Activated CD4-positive, alpha-beta T cell treated with anti-CD3 and anti-CD28 coated beads for 4 hours (primary cell): Measurements from ENCODE around the gene FAM117A.
"Not testable (repeated sequence)": the region's sequence is repeated elsewhere in the genome, so short reads cannot be mapped to it uniquely, and the experiment has no call there.

Experiments
- DNase-seq, 2 donors: peaks; one replicate each; pipeline ENCODE4 v3.0.0-alpha.2; 2020

The FAM117A gene

DNA sequence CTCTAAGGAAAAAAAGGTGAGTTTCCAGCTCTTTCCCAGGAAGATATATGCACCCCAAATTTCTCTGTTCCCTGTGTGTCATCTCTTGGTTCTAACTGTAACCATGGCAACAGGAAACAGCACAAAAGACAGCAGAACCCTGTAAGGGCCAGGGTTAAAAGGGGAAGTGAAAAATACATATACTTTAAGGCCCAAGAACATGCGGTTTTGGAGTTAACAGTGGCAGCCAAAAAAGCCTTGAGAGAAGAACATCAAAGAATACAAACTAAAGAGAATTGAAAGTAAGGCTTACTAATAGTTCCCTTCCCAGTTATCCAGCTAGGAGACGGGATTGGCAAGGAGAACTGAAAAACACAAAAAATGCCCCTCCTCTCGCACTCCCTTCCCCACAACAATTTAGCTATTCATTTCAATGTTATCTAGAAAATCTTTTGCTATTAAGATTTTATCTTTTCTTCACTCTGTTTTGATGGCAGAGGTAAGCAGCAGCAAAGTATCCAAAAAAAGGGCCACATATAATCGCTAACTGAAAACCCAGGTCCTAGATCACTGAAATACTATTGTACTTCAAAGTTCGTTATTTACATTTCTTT, 87.6 kb downstream of the FAM117A start:
- DNase-seq, result peak in 1 of 2 donors; percentile 30

DNA sequence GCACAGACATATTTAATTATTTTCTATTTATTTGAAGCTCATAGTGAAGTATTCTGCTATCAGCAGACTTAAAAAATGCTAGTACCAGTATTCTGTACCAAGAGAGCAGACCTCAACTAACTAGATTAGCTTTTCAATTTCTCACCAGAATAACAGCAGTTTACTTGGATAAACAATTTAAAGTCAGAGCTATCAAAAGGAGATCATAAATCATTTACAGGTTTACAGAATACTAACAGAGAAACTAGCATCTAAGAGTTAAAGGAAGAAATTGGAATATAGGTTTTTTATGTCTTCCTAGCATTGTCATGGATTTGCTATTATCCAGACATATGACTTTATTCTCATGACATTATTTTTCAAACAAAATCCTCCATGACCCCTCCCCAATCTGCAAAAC, 89.4 kb downstream of the FAM117A start:
- no peak for DNase-seq

DNA sequence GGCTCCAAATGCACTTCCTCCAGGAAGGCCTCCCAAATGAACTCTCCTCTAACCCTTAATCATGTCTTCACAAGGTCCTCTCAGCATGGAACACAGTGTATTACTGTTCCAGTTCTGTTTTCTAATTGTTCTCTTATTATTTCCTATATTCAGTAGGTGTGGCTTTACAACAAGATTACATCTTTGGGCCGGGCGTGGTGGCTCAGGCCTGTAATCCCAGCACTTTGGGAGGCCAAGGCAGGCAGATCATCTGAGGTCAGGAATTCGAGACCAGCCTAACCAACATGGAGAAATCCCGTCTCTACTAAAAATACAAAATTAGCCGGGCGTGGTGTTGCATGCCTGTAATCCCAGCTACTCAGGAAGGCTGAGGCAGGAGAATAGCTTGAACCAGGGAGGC, 90.3 kb downstream of the FAM117A start:
- not testable (repeated sequence) for DNase-seq

DNA sequence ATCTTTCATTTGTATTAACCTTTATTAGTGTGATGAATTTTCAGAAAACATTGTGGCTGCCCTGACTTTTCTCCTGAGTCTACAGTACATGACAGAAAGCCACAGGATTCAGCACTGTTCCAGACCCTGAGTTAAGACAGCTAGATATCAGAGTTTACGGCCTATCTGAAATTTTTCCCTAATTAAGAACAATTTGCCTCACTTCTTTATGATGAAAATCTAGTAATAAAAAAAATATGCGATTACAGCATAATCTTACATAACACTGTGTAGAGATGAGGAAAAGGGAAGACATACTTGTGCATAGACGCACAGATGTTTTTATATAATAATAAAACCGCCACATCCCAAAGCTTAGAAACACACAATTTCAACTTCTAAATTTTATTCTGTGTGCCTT, 93.3 kb downstream of the FAM117A start:
- no peak for DNase-seq

DNA sequence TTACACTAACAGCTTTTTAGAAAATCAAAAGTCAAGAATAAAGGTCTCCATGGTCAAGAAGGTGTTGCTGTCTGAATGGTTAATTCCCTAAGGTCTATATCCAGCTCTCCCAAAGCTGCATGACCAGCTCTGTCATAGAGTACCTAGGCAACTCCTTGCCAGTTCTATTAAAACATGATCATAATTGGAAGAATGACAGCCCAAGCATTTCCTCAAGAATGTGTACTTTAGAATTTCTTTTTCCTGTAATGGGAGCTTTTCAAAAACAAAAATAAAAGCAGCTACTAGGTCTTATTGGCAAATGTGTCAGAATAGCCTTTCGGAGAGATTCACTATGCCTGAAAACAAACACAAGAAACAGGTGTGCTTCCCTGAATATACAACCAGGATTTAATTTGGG, 93.9 kb downstream of the FAM117A start:
- DNase-seq, result no peak

DNA sequence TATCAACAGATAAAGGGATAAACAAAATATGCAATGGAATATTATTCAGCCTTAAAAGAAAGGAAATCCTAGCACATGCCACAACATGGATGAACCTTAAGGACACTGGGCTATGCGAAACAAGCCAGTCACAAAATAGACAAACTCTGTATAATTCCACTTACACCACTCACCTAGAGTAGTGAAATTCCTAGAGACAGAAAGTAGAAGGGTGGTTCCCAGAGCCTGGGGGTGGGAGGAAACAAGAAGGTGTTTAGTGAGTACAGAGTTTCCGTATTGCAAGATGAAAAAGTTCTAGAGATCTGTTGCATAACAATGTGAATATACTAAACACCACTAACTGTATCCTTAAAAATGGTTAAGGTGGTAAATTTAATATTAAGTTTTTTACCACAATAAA, 96.1 kb downstream of the FAM117A start:
- peak; percentile 26 to 33 for DNase-seq

DNA sequence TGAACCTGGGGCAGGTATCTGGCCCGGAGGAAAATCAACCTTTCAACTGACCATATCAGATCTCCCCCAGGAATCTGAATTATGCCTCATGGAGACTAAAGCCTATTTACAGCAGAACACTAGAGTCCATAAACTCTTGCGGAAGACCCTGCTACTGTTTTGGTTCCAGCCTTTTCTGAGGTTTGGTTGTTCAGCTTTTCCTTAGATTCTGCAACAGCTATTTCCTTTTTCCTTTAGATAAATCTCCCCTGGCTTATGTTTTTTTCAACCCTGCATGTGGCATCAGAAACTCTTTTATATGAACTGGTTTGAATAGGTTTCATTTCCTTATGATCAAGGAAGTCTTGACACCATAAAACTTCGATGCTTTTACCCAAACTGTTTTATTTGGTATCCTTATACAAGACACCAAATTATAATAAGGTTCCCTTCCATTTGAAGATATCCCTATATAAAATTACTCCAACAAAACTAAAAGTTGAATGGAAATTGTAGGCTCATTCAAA, 99.2 kb downstream of the FAM117A start:
- DNase-seq, result no peak
